Mesendoderm (in vitro differentiated cells): ENCODE measurements around the gene AXIN1.

Experiments
- DNase-seq: peaks from one replicate; pipeline ENCODE4 v3.0.0; 2013
- H2AK5ac ChIP-seq: 2 replicates; pipeline ENCODE4 v1.6.1; 2013; ENCODE audit warnings: low read length, inconsistent platforms
- H2BK120ac ChIP-seq: 2 replicates; pipeline ENCODE4 v1.6.1; 2013; ENCODE audit warnings: low read depth, mild to moderate bottlenecking, low read length, moderate library complexity, mixed read lengths
- H2BK15ac ChIP-seq: replicated peaks from 2 replicates; pipeline ENCODE4 v1.6.1; 2013; ENCODE audit warnings: low read depth, mild to moderate bottlenecking, moderate library complexity
- H2BK5ac ChIP-seq: 2 replicates; pipeline ENCODE4 v1.6.1; 2013; ENCODE audit warnings: low read length, inconsistent platforms
- H3K18ac ChIP-seq: 2 replicates; pipeline ENCODE4 v1.6.1; 2013; ENCODE audit warnings: mild to moderate bottlenecking, low read length, mixed read lengths
- H3K23ac ChIP-seq: one replicate; pipeline ENCODE4 v1.6.1; 2013; ENCODE audit warnings: low read length
- H3K27ac ChIP-seq: 2 replicates; pipeline ENCODE4 v1.5.1; 2013; ENCODE audit warnings: low read depth, mild to moderate bottlenecking, inconsistent platforms, low read length, moderate library complexity
- H3K27me3 ChIP-seq: 2 replicates; pipeline ENCODE4 v1.6.1; 2013; ENCODE audit warnings: low read length, control low read depth, mild to moderate bottlenecking, inconsistent platforms; ENCODE audit not compliant: insufficient read depth, poor library complexity
- H3K36me3 ChIP-seq: 2 replicates; pipeline ENCODE4 v1.6.1; 2013; ENCODE audit warnings: low read length, inconsistent platforms; ENCODE audit not compliant: control insufficient read depth, insufficient read depth
- H3K4ac ChIP-seq: one replicate; pipeline ENCODE4 v1.6.1; 2013; ENCODE audit warnings: low read depth, mild to moderate bottlenecking, low read length, moderate library complexity
- H3K4me1 ChIP-seq: 2 replicates; pipeline ENCODE4 v1.6.1; 2013; ENCODE audit warnings: low read depth, low read length, inconsistent platforms; ENCODE audit not compliant: control insufficient read depth
- H3K4me2 ChIP-seq: 2 replicates; pipeline ENCODE4 v1.6.1; 2013; ENCODE audit warnings: low read length
- H3K4me3 ChIP-seq: 2 replicates; pipeline ENCODE4 v1.5.1; 2013; ENCODE audit warnings: mild to moderate bottlenecking, low read length
- H3K56ac ChIP-seq: one replicate; pipeline ENCODE4 v1.6.1; 2013; ENCODE audit warnings: low read length
- H3K79me1 ChIP-seq: 2 replicates; pipeline ENCODE4 v1.6.1; 2013; ENCODE audit warnings: low read length, inconsistent platforms
- H3K79me2 ChIP-seq: 2 replicates; pipeline ENCODE4 v1.6.1; 2013; ENCODE audit warnings: mild to moderate bottlenecking, low read length; ENCODE audit not compliant: control insufficient read depth, insufficient read depth
- H3K9ac ChIP-seq: 2 replicates; pipeline ENCODE4 v1.6.1; 2013; ENCODE audit warnings: low read length, inconsistent platforms
- H4K5ac ChIP-seq: one replicate; pipeline ENCODE4 v1.6.1; 2013; ENCODE audit warnings: low read length
- H4K8ac ChIP-seq: one replicate; pipeline ENCODE4 v1.6.1; 2013; ENCODE audit warnings: low read depth, mild to moderate bottlenecking, control low read depth, low read length, moderate library complexity
- WGBS: extraction: QIAGEN DNeasy Blood & Tissue Kit; methylation state at CpG from one replicate; pipeline ENCODE4 v1.1.7; 2013; ENCODE audit warnings: low lambda C conversion rate, missing lambda C conversion rate; ENCODE audit not compliant: insufficient coverage; ENCODE audit errors: extremely low coverage; 5-methylcytosine and 5-hydroxymethylcytosine counted together

Gene AXIN1

GRCh38 chr16:314795-315299 lies 37.7 kb downstream of the AXIN1 start:
- H3K4me3 ChIP-seq, result no peak overlapping the region
- H3K4ac ChIP-seq, result no peak overlapping the region
- WGBS, result no CpG with 5 or more reads among the region's 14 CpGs

GRCh38 chr16:314351-314750 lies 38.2 kb downstream of the AXIN1 start:
- Histone ChIP-seq H3K4me1 (no peaks in the 10 kb centered on the region), H3K23ac (no peak overlapping the region), H3K79me1 (peaks cover 28% of the 10 kb centered on the region), H3K27ac (no peak overlapping the region), H3K4ac (no peak overlapping the region), H3K18ac (no peak overlapping the region), H2BK15ac (no peak overlapping the region), H4K5ac (no peak overlapping the region), H2AK5ac (no peak overlapping the region), H3K36me3 (peaks cover 3% of the 10 kb centered on the region), H3K27me3 (no peaks in the 10 kb centered on the region), H3K4me3 (no peak overlapping the region), H4K8ac (no peak overlapping the region), H3K79me2 (peaks cover 25% of the 10 kb centered on the region), H2BK5ac (no peak overlapping the region), H3K56ac (no peak overlapping the region), H2BK120ac (no peak overlapping the region), H3K4me2 (no peak overlapping the region), H3K9ac (no peak overlapping the region)
- no peak for DNase-seq
- WGBS, result no CpG with 5 or more reads among the region's 16 CpGs

More at GRCh38 chr16:314795-315299, 37.7 kb downstream of the AXIN1 start:
- Histone ChIP-seq H3K79me1 (peaks cover 29% of the 10 kb centered on the region), H2BK120ac (no peak overlapping the region), H3K9ac (no peak overlapping the region), H2BK5ac (no peak overlapping the region), H3K4me2 (no peak overlapping the region), H3K27me3 (no peaks in the 10 kb centered on the region), H3K4me1 (no peaks in the 10 kb centered on the region), H3K27ac (no peak overlapping the region), H3K18ac (no peak overlapping the region), H2AK5ac (no peak overlapping the region), H2BK15ac (no peak overlapping the region), H3K56ac (no peak overlapping the region), H4K8ac (no peak overlapping the region), H3K23ac (no peak overlapping the region), H4K5ac (no peak overlapping the region), H3K36me3 (peaks cover 3% of the 10 kb centered on the region), H3K79me2 (peaks cover 29% of the 10 kb centered on the region)
- DNase-seq, result no peak

GRCh38 chr16:311725-312124 lies 40.8 kb downstream of the AXIN1 start:
- H3K23ac ChIP-seq, result no peak overlapping the region
- no peak overlapping the region for H3K56ac ChIP-seq
- DNase-seq, result no peak
- peaks cover 8% of the 10 kb centered on the region for H3K79me2 ChIP-seq
- no peak overlapping the region for H3K4ac ChIP-seq
- H2AK5ac ChIP-seq, result no peak overlapping the region
- H4K8ac ChIP-seq, result no peak overlapping the region
- H3K9ac ChIP-seq, result no peak overlapping the region
- H2BK15ac ChIP-seq, result no peak overlapping the region
- H3K4me2 ChIP-seq, result no peak overlapping the region
- H3K18ac ChIP-seq, result no peak overlapping the region
- no peak overlapping the region for H4K5ac ChIP-seq
- H3K27ac ChIP-seq, result no peak overlapping the region
- no CpG with 5 or more reads among the region's 15 CpGs for WGBS
- no peak overlapping the region for H2BK5ac ChIP-seq
- no peaks in the 10 kb centered on the region for H3K27me3 ChIP-seq
- H3K4me3 ChIP-seq, result no peak overlapping the region
- no peaks in the 10 kb centered on the region for H3K4me1 ChIP-seq
- H2BK120ac ChIP-seq, result no peak overlapping the region
- peaks cover 5% of the 10 kb centered on the region for H3K36me3 ChIP-seq
- H3K79me1 ChIP-seq, result peaks cover 15% of the 10 kb centered on the region

- Histone ChIP-seq H3K18ac (no peak overlapping the region), H3K4me3 (no peak overlapping the region), H4K5ac (no peak overlapping the region), H3K27ac (no peak overlapping the region), H3K79me1 (peaks cover 13% of the 10 kb centered on the region), H2BK15ac (no peak overlapping the region), H3K56ac (no peak overlapping the region), H3K23ac (no peak overlapping the region), H3K79me2 (peaks cover 3% of the 10 kb centered on the region), H3K36me3 (peaks cover 4% of the 10 kb centered on the region), H3K4me2 (no peak overlapping the region), H4K8ac (no peak overlapping the region), H3K27me3 (no peaks in the 10 kb centered on the region), H3K9ac (no peak overlapping the region), H2AK5ac (no peak overlapping the region), H2BK5ac (no peak overlapping the region), H3K4ac (no peak overlapping the region), H3K4me1 (no peaks in the 10 kb centered on the region), H2BK120ac (no peak overlapping the region)
- WGBS, result no CpG with 5 or more reads among the region's 7 CpGs
- peak; percentile 53 for DNase-seq
Observed at GRCh38 chr16:309476-309875, 43.0 kb downstream of the AXIN1 start.

GRCh38 chr16:307691-308312 lies 44.7 kb downstream of the AXIN1 start:
- no peak for DNase-seq
- Histone ChIP-seq H3K18ac (no peak overlapping the region), H3K27me3 (no peaks in the 10 kb centered on the region)

GRCh38 chr16:306911-307370 lies 45.6 kb downstream of the AXIN1 start:
- Histone ChIP-seq H3K23ac (no peak overlapping the region), H2BK5ac (no peak overlapping the region)
- WGBS, result no CpG with 5 or more reads among the region's 17 CpGs

More at GRCh38 chr16:307691-308312, 44.7 kb downstream of the AXIN1 start:
- Histone ChIP-seq H3K4me2 (no peak overlapping the region), H3K27ac (no peak overlapping the region), H3K4me1 (no peaks in the 10 kb centered on the region), H3K56ac (no peak overlapping the region), H3K4ac (no peak overlapping the region), H4K8ac (no peak overlapping the region), H3K79me1 (peaks cover 7% of the 10 kb centered on the region), H2BK5ac (no peak overlapping the region), H4K5ac (no peak overlapping the region), H3K36me3 (peaks cover 2% of the 10 kb centered on the region), H3K9ac (no peak overlapping the region), H2BK120ac (no peak overlapping the region), H2AK5ac (no peak overlapping the region), H3K79me2 (no peaks in the 10 kb centered on the region), H3K23ac (no peak overlapping the region), H2BK15ac (no peak overlapping the region), H3K4me3 (no peak overlapping the region)
- WGBS, result no CpG with 5 or more reads among the region's 21 CpGs

More at GRCh38 chr16:306911-307370, 45.6 kb downstream of the AXIN1 start:
- Histone ChIP-seq H3K79me1 (peaks cover 5% of the 10 kb centered on the region), H3K56ac (no peak overlapping the region), H2BK15ac (no peak overlapping the region), H2AK5ac (no peak overlapping the region), H3K4ac (no peak overlapping the region), H3K4me1 (no peaks in the 10 kb centered on the region), H3K4me2 (no peak overlapping the region), H4K5ac (no peak overlapping the region), H3K9ac (no peak overlapping the region), H3K27ac (no peak overlapping the region), H3K4me3 (no peak overlapping the region), H4K8ac (no peak overlapping the region), H3K18ac (no peak overlapping the region), H2BK120ac (no peak overlapping the region), H3K36me3 (peaks cover 2% of the 10 kb centered on the region), H3K79me2 (no peaks in the 10 kb centered on the region), H3K27me3 (no peaks in the 10 kb centered on the region)
- no peak for DNase-seq
